ENCODE data around the gene PCDH9.

PCDH9 gene

DNA sequence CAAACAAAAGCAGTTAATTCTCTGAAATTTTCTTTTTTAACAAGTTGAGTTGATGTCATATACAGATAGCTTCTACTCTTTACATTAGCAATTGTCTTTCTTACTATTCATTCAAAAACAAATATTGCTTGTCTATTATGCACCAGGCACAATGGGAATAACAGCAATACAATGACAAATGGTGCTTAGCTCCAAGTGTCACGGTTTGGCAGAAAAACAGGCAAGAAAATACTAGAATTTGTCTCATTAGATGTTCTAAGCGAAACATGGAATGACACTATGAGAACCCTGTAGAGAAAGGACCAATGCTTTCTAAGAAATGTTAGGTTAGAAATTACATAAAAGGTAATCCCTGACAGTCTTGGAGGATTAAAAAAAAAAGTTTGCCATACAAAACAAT, 187.6 kb downstream of the PCDH9 start:
- no peak for DNase-seq (ENCODE audit: low read depth)

GRCh38 chr13:67036699-67037457, 193.3 kb downstream of the PCDH9 start:
- no peak for DNase-seq (ENCODE audit: low read depth)
- no peak overlapping the region for H3K4me3 ChIP-seq (ENCODE audit: low read length)
- TF ChIP-seq CTCF (IDR thresholded peaks at IDR 0.05; ENCODE audit: insufficient read depth, low read depth, low read length, missing control alignments) = no peak

More for the DNA sequence above, 187.6 kb downstream of the PCDH9 start:
- TF ChIP-seq CTCF (IDR thresholded peaks at IDR 0.05; ENCODE audit: insufficient read depth, low read depth, low read length, missing control alignments) = no peak
- no peak overlapping the region for H3K4me3 ChIP-seq (ENCODE audit: low read length)

- no peak for DNase-seq (ENCODE audit: low read depth)
Measured at GRCh38 chr13:67033170-67033569, 197.0 kb downstream of the PCDH9 start.

DNA sequence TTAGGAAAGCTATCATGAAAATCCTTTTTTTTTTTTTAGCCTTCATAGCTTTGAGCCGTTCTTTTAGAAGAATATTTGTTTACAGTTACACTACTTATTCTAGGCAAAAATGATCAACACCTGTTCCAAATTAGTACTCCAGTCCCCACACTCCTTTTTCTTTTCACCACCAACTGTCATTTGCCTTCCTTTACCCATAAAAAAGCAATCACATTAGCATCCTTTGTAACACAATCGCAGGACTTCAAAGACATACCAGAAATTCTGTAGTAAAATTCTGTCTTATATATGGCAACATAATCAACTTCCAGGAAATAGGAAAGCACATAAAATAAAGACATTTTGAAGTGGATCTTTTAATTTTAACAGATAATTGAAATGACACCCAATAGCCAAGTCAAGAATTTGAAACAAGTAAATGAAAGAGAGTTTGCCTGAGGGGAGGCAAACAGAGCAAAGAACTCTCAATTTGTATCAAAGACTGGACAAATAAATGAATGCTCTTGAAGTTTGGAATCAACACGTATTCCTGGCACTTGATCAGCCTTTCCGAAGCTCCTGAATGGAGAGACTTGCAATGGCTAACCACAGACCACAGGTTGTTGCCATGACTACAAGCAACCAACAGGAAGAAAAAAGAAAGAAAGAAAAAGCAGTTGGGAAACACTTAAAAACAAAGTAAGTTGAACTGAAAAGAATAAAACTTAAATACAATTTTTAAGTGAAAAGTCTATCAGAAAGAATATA, 206.8 kb downstream of the PCDH9 start:
- no peak for TF ChIP-seq CTCF (IDR thresholded peaks at IDR 0.05; ENCODE audit: insufficient read depth, low read depth, low read length, missing control alignments)
- DNase-seq (ENCODE audit: low read depth) = peak; percentile 65
- H3K4me3 ChIP-seq (ENCODE audit: low read length) = no peak overlapping the region

More at GRCh38 chr13:67033170-67033569, 197.0 kb downstream of the PCDH9 start:
- no peak for TF ChIP-seq CTCF (IDR thresholded peaks at IDR 0.05; ENCODE audit: insufficient read depth, low read depth, low read length, missing control alignments)
- H3K4me3 ChIP-seq (ENCODE audit: low read length) = no peak overlapping the region

DNA sequence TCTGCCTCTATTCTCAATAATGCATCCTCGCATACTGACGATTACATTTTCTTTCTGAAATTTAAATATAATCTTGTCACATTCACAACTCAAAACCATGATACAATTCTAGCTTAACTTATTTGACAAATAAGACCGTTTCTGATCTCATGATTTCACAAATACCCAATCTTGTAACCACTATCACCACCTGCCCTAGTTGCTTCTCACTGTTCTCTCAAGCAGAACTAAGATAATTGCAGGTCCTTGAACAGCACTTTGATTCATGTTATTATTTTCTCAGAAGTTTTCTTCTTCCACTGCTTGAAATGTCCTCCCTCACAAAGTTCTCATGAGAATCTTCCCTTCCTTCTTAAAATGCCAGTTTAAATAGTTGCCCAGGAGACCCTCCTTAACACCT, 211.4 kb downstream of the PCDH9 start:
- DNase-seq (ENCODE audit: low read depth) = no peak
- H3K4me3 ChIP-seq (ENCODE audit: low read length) = no peak overlapping the region
- TF ChIP-seq CTCF (IDR thresholded peaks at IDR 0.05; ENCODE audit: insufficient read depth, low read depth, low read length, missing control alignments) = no peak

- no peak overlapping the region for H3K4me3 ChIP-seq (ENCODE audit: low read length)
- no peak for TF ChIP-seq CTCF (IDR thresholded peaks at IDR 0.05; ENCODE audit: insufficient read depth, low read depth, low read length, missing control alignments)
Measured at GRCh38 chr13:67017276-67017675, 212.9 kb downstream of the PCDH9 start.

More at GRCh38 chr13:67017276-67017675, 212.9 kb downstream of the PCDH9 start:
- no peak for DNase-seq (ENCODE audit: low read depth)

Measured in epithelial cell of esophagus (primary cell).